ENCODE results near the gene AMOTL1.

- TF ChIP-seq CTCF (IDR thresholded peaks at IDR 0.05) (no peak), POLR2A (IDR thresholded peaks at IDR 0.05) (no peak)
Measured at GRCh38 chr11:94792451-94792850, 24.3 kb downstream of the AMOTL1 start.

Data from adrenal gland (tissue), 5 donors.